ENCODE measurements around the gene ADGRA1.
"Not testable (repeated sequence)": the region's sequence is repeated elsewhere in the genome, so short reads cannot be mapped to it uniquely, and the experiment has no call there.

ADGRA1 gene

DNA sequence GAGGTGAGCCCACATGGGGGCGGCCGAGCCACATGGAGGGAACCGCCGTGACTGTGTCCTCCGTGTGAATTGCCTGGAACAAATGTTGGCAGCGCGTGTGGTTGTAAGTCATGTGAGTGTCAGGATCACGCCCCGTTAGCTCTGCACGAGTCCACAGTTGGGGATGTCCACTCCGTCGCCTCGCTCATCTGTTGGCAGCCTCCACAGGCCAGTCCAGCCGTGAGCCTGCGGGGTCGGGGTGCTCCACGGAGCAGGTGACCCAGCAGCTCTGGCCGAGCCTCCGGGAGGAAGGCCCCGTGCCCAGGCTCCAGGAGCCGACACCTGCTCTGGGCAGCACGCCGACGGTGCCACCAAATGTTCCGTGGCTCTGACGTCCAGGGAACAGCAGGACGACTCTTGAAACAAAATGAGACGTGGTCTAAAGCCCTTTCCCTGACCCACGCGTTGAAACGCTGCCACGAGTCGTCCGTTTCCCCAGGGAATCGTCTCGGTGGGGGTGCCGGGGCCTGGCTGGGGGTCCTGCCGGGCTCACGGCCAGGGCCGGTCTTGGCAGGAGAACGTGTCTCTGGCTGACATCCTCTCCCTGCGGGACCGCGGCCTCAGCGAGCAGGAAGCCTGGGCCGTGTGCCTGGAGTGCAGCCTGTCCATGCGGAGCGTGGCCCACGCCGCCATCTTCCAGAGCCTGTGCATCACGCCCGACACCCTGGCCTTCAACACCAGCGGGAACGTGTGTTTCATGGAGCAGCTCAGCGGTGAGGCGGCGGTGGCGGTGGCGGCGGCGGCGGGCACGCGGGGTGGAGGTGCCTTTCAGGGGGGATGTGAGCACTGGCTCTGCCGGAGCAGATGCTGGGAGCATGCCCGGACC, 79.3 kb downstream of the ADGRA1 start:
- DNase-seq: no peak

DNA sequence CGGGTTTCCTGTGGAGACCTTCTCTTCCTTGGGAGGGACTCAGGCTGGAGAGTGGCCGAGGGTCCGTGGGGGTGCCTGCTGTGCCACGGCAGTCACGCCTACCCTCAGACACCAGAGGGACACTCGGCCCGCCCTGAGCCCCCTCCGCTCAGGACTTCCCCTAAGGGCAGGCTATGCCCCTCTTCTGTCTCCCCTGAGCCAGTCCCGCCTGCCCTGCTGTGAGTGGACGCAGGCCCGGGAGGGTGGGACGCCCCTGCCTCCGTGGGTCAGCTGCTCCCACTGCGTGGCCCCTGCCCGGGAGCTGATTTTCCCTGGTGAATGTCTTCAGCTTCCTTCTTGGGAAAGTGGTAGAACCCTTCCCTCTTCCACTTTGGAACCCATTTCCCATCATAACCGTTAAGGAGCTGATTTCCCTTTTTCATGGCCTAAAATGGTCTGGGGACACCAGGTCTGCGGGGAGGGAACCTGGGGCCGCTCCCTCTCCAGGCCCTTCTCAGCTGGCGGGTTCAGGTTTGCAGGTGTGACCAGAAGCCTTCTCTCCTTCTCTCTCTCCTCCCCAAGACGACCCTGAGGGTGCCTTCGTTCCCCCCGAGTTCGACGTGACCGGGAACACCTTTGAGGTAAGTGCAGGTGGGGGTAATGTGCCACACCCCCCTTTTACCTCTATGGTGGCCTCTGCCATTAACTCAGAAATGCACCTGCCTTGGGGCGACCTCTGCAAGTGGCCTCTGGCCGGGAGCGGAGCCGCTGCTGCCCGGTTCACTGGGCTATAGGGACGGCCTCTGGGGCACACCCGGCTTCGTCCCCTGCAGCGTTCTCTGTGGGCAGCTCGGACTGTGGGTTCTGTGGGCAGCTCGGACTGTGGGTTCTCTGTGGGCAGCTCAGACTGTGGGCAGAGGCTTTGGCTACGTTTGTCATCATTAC, 80.2 kb downstream of the ADGRA1 start:
- no peak for DNase-seq

DNA sequence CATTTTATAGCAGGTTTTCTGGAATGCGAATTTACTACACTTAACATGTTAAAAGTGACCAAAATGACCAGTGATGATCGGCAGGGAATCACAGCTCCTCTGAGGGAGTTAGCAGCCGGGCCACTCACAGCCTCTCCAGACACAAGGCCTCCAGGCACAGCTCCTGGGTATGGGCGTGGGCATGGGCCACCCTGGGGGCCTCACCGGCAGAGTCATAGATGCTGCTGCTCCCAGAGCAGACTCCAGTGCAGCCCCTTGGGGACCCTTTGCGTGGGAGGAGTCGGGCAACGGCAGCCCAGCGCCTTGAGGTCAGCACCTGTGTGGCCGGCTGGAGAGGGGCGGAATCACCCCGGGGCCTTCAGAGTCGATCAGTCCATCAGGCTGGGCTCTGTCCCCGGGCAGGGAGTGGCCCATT, 80.9 kb downstream of the ADGRA1 start:
- DNase-seq: no peak

DNA sequence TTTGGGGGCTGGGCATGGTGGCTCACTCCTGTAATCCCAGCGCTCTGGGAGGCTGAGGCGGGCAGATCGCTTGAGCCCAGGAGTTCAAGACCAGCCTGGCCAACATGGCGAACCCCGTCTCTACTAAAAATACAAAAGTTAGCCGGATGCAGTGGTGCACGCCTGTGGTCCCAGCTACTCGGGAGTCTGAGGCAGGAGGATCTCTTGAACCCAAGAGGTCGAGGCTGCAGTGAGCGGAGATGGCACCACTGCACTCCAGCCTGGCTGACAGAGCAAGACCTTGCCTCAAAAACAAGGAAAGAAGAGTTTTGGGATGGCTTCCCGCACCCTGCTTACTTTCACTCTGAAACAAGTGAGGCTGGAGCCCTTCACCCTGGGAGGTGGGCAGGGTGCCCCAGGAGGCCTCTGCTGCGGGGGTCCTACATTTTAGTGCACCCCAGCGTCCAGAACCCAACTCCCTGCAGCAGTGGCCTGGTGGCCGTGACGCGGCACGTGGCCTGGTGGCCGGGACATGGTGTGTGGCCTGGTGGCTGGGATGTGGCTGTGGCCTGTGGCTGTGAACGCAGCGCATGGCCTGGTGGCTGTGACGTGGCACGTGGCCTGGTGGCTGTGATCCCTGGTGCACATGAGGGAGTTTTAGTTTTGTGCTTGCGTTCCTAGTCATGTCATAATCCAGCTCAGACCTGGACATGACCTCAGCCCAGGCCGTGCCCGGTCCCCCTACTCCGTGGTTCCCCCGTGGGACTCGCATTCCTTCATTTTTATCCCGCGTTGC, 81.6 kb downstream of the ADGRA1 start:
- no peak for DNase-seq

DNA sequence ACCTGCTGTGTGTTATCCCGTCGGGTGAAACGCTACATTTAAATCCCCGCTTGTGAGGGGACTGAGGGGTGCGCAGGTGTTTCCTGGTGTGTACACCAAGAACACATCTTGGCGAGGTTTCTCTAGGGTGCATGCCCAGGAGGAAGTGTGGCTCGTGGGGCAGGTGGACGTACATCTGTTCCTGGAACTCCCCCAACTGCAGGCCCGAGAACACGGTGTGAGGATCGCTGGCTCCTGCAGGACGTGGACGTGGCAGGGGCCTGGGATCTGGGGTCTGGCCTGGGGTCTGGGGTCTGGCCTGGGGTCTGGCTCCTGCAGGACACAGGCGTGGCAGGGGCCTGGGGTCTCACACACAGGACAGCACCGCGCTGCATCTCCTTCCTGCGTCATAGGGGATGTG, 82.4 kb downstream of the ADGRA1 start:
- no peak for DNase-seq

DNA sequence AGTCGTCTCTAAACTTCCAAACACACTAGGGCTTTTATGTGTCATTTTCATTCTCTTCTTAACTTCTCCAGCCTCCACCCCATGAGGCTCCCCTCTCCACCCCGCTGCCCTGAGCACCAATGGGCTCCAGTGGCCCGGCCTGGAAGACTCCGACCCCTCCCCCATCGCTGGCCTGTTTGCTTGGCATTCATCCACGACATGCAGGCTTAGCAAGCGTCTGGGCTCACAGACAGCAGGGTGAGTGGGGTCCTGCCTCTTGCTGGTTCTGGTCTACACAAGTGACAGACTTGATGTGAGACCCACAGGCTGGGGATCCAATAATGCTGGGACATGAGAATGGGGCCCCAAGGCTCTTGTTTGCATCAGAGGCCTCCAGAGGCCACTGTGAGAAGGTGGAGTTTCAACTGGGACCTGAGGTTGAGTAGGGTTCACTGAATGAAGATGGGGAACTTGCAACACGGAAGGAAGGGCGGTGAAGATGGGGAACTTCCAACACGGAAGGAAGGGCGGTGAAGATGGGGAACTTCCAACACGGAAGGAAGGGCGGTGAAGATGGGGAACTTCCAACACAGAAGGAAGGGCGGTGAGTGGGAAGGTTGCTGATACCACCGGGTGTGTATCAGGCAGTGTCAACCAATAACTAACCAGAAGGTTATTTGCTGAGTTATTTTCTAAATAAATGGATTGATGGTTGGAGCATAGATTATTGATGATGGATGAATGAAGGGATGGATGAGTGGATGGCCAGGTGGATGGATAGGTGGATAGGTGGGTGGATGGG, 86.3 kb downstream of the ADGRA1 start:
- DNase-seq: no peak

DNA sequence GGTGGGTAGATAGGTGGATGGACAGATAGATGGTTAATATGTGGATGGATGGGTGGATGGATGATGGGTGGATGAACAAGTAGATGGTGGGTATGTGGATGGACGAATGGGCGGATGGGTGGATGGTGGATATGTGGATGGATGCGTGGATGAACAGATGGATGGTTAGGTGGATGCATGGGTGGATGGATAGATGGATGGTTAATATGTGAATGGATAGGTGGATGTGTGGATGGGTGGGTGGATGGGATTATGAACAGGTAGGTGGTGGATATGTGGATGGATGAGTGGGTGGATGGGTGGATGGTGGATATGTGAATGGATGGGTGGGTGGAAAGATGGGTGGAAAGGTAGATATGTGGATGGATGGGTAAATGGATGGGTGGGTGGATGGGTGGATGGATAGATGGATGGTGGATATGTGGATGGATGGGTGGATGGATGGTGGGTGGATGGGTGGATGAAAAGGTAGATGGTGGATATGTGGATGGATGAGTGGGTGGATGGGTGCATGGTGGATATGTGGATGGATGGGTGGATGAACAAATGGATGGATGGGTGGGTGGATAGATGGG, 87.1 kb downstream of the ADGRA1 start:
- no peak for DNase-seq

DNA sequence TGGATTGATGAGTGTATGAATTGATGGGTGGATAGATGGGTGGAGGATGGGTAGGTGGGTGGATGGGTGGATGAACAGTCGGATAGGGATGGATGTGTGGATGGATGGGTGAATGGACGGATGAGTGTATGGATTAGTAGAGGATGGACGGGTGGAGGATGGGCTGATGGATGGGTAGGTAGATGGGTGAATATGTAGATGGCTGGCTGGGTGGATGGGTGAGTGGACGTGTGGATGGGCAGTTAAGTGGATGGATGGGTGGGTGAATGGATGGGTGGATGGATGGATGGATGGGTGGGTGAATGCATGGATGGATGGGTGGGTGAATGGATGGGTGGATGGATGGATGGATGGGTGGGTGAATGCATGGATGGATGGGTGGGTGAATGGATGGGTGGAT, 87.9 kb downstream of the ADGRA1 start:
- not testable (repeated sequence) for DNase-seq

DNA sequence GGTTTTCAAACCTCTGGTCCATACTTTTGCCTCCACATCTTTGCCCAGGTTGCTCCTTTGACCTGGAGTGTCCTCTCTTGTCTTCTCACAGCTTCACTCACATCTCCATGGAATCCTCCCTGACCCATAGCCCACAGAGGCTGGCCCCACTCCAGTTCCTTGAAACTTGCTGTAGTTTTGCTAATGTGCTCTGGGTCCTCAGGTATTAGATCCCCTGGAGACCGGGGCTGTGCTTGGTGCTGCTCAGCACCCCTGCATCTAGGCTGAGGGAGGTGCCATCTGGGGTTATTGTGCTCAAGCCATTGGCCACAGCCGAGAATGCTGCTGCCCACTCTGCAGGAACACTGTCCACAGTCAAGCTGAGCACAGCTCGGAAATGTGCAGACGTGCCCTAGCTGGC, 88.8 kb downstream of the ADGRA1 start:
- DNase-seq: no peak

DNA sequence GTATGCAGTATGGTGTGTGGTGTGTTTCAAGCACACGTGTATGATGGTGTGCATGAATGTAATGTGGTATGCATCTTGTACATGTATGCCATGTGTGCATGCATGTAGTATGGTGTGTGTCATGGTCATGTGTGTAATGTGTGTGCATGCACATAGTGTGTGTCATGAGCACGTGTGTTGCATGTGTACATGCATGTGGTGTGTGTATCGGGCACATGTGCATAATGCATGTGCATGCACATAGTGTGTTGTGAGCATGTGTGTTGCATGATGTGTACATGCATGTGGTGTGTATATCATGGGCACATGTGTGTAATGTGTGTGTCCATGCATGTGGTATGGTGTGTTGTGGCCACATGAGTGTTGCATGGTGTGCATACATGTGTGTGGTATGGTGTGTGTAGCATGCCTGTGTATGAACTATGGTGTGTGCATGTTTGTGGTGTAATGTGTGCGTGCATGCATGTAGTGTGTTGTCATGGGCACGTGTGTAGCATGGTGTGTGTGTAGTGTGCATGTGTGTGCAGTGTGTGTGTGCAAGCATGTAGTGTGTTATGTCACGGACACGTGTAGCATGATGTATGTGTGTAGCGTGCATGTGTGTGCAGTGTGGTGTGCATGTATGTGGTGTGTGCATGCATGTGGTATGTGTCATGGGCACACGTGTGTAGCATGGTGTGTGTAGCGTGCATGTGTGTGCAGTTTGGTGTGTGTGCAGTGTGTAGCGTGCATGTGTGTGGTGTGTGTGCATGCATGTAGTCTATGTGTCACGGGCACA, 89.8 kb downstream of the ADGRA1 start:
- DNase-seq: no peak

DNA sequence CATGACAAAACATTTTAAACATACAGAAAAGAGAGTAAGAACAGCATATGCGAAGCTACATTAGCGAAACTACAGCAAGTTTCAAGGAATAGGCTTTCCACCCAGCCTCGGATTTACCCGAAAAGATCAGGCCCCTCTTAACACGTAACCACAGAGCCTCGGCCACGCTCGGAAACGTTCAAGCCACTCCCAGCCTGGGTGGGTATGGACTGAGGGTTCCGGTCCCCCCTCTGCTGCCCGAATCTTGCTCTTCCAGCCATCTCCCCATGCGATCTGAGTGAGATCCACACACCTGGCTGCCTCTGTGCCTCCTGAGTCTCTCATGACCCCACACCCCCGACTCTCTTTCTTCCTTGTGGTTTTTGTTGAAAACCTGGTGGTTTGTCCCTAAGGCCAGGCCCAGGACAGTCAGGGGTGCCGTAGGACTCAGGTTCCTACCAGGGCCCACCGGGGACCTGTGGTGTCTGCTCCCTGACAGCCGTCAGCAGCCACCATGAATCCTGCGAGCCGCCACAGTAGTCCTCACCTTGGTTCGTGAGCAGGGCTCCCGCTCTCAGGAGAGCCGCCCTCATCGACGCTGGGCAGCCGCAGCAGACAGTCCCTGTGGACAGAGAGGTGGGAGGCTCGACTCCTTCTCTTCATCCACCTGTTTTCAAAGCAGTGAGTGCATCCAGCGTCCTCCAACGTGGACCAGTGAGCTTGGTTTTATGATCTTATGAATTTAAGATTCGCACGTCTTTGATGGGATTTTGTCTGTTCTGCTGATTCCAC, 90.8 kb downstream of the ADGRA1 start:
- DNase-seq: no peak

DNA sequence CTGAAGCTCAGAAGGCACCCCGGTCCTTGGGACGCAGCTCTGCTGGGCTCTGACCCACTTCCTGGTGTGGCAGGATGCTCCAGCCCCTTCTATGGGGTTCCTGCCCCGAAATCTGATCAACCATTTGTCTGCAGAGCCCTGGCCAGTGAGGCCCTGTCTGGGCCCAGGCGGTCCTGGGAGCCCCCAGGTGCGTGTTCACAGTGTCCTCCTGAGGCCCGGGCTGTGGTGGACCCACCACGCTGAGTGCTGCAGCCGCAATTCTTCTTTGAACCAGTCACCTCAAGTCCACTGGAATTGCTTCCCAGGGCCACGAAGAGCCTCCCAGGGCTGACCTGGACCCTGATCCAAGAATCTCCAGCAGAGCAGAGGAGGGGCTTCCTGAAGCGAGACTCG, 91.4 kb downstream of the ADGRA1 start:
- no peak for DNase-seq

DNA sequence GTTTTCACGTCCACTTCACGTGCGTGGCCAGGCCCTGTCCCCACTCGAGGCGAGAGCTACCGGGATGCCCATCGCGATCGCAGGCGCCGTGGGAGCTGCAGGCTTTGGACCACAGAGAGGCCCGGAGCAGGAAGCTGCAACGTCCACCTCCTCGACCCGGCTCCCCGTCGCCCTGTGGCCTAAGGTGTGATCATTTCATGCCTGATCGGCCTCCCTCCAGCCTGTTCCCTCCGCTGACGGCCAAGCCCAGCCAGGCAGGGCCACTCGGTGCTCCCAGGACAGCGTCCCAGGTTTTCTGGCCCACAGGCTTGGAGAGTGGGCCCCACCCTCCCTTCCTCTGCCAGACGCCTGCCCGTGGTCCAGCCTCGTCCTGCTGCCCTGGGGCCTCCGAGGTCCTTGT, 91.9 kb downstream of the ADGRA1 start:
- DNase-seq: no peak

DNA sequence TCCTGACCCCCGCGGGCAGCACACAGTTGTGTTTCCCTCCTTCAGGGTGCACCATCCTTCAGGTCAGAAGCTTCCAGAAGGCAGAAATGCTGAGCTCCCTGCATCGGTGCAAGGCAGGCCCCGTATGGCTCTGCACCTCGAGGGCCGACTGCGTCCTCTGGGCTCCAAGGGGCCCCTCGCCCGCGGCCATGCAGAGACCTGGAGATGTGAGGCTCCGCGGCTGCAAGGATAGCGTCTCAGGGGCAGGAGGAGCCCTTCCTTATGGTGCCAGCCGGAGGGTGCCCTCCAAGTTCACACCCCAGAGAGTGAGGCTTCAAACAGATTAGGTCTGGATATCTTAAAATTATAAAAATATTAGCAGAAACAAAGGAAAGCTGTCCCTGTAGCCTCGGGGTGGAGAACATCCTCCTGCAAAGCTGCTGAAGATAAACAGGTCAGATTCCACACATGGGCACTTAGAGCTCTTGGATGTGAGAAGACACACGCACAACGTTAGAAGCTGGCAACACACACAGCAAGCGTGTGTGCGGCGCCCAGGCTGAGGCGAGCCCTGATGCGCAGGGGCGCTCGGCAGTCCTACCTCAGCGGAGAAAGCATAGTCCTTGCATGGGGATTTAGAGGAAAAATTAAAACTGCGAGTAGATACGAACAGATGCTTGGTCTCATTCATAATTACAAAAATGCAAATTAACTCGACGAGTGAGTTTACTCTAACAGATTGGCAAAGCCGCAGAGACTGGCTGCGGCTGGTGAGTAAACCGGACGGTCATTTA, 92.7 kb downstream of the ADGRA1 start:
- no peak for DNase-seq

DNA sequence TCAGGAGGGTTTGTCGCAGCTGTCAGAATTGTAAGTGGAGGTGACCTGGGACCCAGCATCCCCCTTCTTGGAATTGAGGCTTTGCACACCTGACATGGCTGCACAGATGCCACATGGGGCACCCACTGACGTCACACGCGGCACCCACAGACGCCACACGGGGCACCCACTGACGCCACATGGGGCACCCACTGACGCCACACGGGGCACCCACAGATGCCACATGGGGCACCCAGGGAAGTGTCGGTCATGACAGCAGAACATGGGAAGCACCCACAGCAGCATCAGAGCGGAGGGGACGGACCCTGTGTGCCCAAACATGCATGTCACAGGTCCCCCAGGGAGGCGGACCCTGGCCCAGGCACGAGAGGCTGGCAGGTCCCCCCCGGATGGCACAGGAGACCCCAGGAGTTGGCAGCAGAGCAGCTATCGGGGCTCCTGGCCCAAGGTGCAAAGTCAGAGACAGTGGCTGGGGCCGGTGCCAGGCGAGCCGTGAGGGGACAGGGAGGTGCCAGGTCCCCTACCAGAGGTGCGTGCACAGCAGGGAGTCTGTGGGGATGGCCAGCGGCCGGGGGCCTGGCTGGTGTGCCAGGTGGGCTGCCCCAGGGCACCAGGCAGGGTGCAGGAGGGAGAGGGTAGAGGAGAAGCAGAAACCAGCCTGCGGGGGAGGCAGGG, 93.4 kb downstream of the ADGRA1 start:
- no peak for DNase-seq
